NB4 (cell line): ENCODE results near the gene LCE3A.
A peak's percentile ranks its signal among the peaks of the same experiment; 100 is the strongest.

Source experiments
- CTCF ChIP-seq: IDR thresholded peaks from one replicate; pipeline ENCODE4 v1.5.1; 2012; ENCODE audit warnings: low read depth, low read length
- POLR2A ChIP-seq: IDR thresholded peaks from 2 replicates; pipeline ENCODE4 v1.6.1; 2011; ENCODE audit warnings: mild to moderate bottlenecking; ENCODE audit not compliant: insufficient read length; ENCODE audit errors: extremely low read depth

GRCh38 chr1:152623203-152623844 is 421 bp upstream of the LCE3A start:
- TF ChIP-seq CTCF (peak; percentile 65), POLR2A (no peak)
